ENCODE results near the gene CCDC126.
A peak's percentile ranks its signal among the peaks of the same experiment; 100 is the strongest.
"Not testable (repeated sequence)": the region's sequence is repeated elsewhere in the genome, so short reads cannot be mapped to it uniquely, and the experiment has no call there.

CCDC126 gene, protein sequence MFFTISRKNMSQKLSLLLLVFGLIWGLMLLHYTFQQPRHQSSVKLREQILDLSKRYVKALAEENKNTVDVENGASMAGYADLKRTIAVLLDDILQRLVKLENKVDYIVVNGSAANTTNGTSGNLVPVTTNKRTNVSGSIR

DNA sequence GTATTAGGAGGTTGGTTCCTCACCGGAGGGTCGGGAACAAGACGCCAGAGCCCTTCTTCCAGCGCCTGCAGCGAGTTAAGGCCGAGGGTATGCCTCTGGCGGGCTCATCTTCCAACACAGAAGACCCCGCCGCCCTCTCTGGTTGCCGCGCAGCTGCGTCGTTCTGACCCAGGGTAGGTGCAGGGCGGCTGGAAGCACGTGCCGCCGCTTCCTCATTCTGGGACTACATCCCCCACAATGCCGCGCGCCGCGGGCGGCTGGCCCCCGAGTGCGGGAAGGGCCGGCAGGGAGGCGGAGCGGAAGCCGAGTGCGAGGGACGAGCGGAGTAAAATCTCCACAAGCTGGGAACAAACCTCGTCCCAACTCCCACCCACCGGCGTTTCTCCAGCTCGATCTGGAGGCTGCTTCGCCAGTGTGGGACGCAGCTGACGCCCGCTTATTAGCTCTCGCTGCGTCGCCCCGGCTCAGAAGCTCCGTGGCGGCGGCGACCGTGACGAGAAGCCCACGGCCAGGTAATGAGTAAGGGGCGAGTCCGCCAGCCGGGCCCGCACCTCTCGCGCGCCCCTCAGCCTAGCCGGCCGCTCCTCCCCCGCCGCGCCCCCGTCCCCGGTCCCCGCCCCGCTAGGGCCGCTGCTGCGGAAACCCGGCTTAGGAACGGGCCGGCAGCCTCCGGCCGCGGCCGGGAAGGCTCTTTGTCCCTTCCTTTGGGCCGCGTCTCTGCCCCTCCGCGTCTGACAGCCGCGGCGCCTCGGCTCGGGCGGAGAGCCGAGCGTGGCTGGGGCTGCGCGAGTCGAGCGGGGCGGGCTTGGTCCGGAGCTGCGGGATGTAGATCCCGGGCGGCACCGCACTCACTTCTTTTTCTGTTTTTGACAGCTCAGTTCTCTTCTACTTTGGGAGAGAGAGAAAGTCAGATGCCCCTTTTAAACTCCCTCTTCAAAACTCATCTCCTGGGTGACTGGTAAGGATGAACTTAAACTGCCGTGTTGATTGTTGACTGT, at the start of gene CCDC126:
CCDC126 (plus strand) TSS at position 289 of the 998 bp plus-strand sequence. CDS start 13,934 bp downstream, outside the sequence.
- DNase-seq, result peak; percentile 89

DNA sequence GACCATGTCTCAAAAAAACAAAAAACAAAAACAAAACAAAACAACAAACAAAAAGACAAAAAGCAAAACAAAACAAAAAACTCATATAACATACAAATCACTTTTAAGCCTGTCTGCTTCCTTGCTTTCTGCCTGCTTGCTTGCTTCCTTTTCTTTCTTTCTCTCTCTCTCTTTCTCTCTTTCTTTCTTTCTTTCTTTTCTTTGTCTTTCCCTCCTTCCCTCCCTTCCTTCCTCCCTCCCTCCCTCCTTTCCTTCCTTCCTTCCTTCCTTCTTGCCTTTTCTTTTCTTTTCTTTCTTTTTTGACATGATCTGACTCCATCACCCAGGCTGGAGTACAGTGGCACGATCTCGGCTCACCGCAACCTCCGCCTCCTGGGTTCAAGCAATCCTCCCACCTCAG, 49.5 kb upstream of the CCDC126 start:
- no peak for DNase-seq

DNA sequence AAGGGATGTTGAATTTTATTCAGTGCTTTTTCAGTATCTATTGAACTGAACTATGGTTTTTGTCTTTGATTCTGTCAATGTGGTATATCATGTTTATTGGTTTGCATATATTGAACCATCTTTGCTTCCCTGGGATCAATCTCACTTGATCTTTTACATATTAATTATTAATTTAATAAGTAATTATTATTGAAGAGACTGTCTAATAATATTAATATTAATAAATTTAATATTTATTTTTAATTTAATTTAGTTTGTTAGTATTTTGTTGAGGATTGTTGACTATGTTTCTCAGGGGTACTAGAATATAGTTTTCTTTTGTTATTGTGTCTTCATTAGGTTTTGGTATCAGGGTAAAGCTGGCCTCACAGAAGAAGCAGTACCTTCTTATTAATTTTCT, 38.9 kb upstream of the CCDC126 start:
- no peak for DNase-seq

DNA sequence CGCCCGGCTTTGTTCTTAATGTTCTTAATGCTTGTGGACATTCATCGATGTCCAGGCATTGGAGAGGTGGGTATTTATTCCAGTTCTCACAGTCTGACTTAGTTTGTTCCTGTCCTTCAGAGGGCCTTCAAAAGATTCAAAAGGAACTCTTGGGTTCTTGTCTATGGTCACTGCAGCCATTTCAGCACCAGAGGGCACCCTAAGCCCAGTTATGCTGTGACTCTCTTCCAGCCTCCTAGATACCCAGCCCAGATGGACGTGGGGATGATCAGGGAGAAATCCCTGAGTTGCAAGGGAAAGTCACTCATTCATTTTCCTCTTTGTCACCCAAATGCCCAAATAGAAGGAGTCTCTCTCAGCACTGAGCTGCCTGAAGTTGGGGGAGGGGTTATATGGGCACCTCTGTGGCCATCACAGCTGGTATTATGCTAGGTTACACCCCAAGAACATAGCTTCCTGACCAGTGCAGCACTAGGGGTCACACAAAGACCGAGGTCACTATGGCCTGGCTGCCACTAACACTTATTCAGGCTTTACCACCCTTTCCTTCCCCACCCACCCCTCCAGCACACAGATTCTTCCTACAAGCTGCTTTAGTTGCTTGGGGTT, 26.5 kb upstream of the CCDC126 start:
- DNase-seq, result peak; percentile 71

DNA sequence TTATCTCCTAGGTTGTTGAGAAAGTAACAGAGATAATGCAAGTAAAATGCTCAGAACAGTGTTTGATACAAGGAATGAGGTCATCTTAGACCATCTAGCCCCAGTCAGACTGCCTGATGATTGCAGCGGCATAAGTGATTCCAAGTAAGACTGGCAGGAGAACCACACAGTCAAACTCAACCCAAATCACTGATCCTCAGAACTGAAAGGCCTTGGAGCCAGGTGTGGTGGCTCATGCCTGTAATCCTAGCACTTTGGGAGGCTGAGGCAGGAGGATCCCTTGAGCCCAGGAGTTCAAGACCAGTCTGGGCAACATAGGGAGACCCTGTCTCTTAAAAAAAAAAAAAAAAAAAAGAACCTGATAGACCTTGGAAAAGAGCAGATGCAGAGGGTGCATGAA, 15.2 kb upstream of the CCDC126 start:
- not testable (repeated sequence) for DNase-seq

DNA sequence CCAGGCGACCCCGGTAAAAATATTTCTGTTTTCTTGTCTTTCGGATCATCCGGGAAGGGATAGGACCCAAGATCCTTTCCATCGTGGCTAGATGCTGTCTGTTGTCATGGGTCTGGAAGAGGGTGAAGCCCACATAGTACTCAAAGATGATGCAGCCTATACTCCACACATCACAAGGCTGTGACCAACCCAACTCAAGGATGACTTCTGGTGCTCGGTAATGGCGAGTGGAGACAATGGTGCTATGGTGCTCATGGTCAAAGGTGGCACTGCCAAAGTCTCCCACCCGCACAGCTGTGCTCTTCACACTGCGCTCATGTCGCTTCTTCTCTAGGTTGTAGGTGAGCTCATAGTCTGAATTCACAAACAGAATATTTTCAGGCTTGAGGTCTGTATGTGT, 11.9 kb upstream of the CCDC126 start:
- DNase-seq, result not testable (repeated sequence)

DNA sequence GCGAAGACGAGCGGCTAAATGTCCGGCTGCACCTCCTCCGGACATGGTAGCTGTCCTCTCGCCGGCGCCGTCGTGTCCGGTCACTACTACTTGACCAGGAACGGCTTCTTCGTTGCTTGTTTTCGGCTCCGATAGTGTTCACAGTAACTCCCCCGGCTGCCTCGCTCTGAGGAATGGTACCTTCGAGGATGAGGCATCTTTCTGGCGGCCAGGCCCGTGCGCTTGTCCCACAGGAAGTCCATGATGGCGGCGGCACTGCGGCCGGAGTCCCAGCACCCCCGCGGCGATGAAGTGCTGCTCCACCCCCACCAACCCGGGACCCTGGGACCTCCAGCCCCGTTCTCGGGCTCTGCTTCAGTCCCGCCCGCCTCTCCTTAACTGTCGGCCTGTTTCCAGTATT, 11.0 kb upstream of the CCDC126 start:
- DNase-seq, result no peak

DNA sequence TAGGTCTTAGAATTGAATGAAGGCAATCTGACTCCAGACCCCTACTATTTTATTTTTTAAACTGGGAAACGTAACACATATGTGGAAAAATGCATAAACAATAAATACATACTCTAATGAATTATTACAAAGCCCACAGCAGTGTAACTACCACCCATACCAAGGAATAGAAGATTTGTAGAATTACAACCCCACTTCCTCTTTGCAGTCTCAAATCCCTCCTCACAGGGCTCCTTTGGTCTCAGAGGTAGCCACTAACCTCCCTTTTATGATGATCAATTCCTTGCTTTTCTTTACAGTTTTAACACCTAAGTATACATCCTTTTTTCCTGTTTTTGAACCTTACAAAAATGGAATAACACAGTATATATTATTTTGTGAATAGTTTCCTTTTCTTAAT, 6.7 kb upstream of the CCDC126 start:
- no peak for DNase-seq

DNA sequence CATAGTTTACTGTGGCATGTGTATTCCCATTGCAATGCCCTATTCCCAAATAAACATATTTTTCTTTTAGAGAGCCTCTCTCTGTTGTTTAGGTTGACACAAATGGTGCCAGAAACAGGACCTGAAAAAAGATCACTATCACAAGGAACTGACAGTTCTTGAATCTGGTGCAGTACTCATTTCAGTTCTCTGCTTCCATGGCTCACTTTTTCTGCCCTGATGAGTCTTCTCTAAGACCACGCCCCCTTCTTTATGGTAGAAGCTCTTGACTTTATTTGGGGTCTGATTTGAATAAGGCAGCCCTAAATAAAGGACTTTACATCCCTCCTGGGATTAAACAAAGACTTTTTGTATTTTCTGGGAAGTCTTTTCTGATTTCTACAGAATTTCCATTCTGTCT, 3.5 kb upstream of the CCDC126 start:
- DNase-seq, result no peak

DNA sequence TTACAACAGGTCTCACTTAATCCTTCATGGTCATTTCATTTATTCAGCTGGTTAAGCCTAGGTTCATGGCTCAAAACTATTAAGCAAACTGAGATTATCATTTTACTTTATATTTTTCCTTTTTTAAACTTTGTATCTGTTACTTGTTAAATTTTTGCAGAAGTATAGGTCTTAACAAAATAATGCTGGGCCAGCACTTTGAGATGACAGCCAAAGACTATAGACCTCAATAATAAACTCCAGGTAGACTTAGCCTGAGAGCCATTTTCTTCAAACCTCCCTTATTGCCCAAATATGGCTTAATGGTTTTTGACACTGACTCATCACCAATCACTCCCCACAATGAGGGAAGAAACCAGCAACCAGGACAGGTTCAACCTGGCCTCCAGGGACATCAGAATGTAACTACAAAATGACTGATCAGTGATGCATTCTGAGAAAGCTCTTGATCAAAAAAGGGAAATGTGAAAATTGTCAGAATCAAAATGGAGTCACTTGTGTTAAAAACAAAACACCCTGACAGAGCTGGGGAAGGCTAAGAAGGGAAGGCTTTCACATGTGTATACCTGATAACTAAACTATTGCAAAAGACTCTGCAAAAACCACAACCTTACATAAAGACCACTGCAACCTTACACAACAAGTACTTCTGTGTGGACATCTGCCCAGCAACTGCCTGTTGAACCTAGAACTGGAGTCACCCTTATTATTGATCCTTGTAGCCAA, 2.1 kb upstream of the CCDC126 start:
- no peak for DNase-seq

DNA sequence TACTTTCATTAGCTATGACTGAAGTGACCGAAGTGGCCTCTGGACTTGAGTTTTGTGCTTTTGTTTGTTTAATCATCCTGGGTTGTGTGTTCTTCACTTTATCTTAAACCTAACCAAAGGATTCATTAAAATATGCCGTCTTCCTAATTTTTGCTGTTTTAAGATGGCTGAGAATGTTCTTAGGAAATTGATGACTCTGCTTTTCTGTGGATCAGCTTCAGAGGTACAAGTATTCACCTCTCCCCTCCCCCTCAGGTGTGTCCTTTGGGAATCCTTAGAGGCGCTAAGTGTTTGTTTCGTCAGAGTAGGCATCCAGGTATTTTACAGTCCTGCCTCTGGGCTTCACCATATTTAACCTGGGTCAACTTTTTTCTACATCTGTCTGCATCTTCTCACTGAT, 1.1 kb downstream of the CCDC126 start:
- DNase-seq, result no peak

DNA sequence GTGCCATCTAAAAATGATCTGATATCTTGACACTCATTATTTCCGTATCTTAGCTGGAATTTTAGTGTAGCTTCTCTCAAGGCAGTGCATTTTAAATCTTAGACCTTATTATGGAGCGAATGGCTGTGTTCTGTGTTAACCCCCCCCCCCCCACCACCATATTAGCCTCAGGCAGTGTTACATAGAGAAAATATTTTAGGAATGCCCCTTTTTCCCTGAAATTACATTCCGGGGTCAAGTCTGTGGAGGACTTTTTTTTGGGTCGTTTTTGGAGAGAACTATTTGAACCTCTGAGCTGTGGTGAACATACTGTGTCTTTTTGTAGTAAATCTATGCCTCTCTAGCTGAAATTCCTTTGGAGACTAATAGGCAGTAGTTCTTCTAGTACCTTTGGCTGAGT, 3.1 kb downstream of the CCDC126 start:
- no peak for DNase-seq

DNA sequence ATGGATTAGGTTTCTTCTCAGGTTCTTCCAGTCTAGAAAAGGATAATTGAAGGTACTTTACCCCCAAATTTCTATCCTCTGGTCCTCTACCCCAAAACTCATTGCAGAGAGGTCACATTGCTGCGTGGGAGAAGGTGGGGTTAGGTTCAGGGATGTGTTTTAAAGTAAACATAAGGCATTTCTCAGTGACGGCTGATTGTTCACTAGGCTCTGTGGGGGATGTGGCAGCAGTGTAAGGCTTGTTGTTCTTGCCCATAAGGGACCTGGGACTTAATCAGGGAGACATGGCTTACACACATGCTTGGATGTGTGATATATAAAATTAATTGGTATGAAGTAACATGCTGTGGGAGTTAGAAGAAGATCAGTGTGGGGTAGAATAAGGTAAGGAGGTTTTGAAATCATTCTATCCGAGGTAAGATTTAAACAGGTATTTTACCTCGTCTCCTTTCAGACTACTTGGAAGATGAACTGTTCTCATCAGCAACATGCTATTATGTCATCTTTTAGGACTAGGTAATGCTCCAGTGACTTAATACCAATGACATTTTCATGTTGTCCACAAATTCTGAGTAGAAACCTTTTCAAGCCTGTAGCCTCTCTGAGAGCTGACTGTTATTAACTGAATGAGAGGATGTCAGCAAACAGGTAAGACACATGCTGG, 6.6 kb downstream of the CCDC126 start:
- DNase-seq, result no peak

DNA sequence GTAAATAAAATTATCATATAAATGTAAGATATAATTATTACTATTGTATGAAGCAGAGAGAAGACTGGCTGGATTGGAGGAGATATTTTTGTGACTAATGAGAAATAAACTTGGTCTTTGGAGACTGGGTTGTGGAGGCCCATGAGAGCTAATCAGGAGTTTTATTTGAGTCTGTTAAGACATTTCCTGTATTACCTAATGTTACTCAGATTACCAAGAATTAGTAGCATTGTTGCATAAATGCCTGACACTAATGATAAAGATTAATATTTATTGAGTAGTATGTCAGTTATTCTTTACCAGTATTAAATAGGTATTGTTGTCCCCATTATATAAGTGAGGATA, 7.1 kb downstream of the CCDC126 start:
- DNase-seq, result peak; percentile 11

DNA sequence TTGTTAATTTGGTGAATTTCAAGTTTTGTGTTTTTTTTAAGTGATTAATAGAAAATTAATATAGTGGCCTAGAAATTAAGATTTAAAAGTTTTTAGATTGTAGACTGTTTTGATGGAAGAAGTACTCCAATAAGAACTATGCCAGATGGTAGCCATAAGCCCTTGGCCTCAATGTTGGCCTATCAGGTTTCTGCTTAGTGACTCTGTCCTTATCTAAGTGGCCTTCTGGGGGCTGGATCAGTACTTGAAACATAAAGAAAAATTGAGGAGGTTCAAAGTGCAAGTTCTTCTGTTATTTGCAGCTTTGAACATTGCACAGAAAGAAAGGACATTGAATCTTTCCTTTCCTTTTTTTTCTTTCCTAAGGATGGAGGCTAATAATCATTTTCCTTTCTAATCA, 9.9 kb downstream of the CCDC126 start:
- no peak for DNase-seq

DNA sequence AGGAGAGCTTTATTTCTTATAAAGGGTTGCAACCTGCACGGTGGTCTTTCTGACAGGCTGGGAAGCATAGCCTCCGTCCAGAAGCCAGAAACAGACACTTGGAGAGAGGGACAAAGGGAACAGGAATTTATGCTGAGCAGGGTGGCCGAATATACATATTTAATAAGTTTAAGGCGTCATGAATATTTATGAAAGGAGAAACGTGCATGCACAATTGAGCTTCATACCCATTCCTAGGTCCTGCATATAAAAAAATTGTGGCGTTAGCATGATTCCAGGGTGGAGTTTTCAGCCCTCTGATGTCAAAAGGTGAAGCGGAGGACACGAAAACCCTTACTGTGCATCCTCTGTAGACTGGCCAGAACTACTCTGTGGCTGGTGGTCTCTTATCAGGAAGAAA, 10.7 kb downstream of the CCDC126 start:
- no peak for DNase-seq

DNA sequence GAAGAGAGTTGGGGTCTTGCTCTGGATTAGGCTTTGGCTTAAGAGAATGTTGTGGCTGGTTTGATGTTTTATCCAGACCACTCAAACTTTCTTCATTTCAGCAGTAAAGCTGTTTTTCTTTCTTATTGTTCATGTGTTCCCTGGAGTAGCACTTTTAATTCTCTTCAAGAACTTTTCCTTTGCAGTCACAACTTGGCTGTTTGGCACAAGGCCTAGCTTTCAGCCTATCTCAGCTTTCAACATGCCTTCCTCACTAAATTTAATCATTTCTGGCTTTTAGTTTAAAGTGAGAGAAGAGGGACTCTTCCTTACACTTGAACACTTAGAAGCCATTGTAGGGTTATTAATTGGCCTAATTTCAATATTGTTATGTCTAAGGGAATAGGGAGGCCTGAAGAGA, 18.1 kb downstream of the CCDC126 start:
- no peak for DNase-seq

DNA sequence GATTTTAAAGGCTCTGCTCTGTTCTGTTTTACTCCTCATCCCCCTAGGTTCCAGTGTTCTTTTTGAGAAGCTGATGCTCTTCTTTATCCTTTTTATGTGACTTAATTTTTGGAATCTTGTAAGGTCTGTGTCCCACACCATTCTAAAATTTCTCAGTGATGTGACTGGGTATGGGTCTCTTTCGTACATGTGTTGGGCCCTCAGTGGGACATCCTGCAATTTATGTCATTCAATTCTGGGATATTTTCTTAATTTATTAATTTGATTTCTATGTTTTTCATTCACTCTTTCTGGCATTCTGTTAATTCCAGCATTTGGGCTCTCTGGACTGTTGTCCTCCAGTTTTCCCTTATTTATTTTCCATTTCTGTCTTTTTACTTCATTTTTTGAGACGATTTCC, 19.4 kb downstream of the CCDC126 start:
- no peak for DNase-seq

DNA sequence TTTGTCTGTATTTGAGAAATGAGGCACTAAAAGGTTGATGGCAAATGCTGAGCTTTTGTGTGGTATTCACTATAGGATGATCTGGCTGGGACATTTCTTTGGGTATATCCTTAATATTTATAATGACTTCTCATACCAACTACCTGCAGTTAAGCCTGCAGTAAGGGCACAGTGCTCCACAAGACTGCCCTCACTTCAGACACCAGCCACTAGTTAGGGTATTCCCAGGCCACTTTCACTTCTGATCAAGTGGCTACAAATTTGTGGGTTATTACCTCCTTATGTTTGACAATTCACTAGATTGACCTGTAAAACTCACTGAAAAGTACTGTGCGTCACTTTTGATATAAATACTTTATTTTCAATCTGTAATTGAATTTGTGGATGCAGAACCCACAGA, 20.3 kb downstream of the CCDC126 start:
- DNase-seq, result no peak

DNA sequence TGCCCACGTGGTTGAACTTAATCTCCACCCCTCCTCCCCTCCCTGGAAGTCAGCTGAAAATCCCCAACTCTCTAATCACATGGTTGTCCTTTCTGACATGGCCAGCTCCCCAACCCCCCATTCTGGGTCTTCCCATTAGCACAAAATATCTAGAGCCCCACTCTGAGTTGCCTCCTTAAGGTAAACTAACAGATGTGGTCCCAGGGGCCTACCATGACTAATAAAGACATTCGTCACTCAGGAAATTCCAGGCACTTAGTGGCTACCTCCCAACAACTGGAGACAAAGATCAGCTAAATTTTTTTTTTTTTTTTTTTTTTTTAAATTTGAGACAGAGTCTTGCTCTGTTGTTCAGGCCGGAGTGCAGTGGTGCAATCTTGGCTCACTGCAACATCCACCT, 21.1 kb downstream of the CCDC126 start:
- DNase-seq, result no peak

DNA sequence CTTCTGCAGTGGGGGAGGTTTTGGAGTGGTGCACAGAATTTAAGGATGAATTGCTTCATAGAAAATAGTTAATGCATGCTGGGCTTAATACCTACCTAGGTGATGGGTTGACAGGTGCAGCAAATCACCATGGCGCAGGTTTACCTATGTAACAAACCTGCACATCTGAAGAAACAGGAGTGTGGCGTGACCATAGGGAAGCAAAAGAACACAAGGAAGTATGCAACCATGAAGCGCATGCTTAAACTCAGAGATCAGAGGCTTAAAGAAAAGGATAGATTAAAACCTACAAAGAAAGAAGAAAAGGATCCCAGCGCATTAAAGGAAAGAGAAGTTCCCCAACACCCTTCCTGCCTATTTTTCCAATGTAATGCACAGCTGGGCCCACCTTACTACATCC, 22.0 kb downstream of the CCDC126 start:
- DNase-seq, result no peak

DNA sequence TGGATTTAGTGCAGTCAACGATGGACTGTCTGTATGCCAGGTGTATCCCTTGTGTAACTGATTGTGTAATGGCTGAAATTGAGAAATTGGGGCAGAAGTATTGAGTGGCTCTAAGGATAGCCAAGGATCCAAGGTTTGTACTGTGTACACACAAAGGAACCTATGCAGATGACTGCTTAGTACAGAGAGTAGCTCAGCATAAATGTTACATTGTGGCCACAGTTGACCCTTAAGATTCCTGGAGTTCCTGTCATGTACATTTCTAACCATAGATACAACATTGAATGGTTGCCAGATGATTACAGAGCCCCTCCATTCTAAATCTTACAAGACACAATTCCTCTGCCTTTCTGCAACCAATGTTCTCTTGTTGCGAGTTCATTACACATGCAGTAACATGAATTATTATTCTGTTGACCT, 25.3 kb downstream of the CCDC126 start:
- no peak for DNase-seq

DNA sequence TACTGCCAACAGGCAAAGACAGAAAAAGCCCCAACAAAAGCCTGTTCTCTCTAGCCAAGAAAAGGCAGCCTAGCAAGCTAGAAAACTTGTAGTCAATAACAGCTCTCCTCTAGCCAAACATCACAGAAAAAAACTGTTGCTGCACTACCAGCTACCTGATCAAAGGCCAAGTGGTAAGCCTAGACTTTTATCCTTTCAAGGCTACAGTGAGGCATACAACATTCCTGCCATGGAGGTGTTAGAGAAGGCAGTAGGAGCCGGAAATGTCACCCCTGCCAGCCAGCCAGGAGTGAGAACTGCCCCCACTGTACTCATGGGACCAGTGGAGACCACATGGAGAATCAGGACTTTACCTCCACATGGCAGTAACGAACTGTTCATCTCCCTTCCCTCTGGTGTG, 31.2 kb downstream of the CCDC126 start:
- DNase-seq, result no peak
